GM23338 (cell line): ENCODE results near the gene DTYMK. TPM values are rescaled to one million over a fixed set of nuclear protein-coding genes. Genes with fewer than 3 reads are reported as not detected.
A peak's percentile ranks its signal among the peaks of the same experiment; 100 is the strongest.

Experiments used
- ATAC-seq: fragments of 200-7000 bp; cut with Tn5 transposase; 3 replicates; pipeline ENCODE4 v1.9.1; 2020
- DNase-seq: peaks from one replicate; pipeline ENCODE4 v3.0.0-alpha.2; 2015; ENCODE audit warnings: low spot score
- H2AFZ ChIP-seq: fragments of 200-600 bp; sonication (generic); 2 replicates; pipeline ENCODE4 v1.8.0; 2016; ENCODE audit warnings: antibody characterized with exemption, mild to moderate bottlenecking, moderate library complexity
- H3F3A ChIP-seq: fragments of 200-600 bp; sonication (generic); replicated peaks from 2 replicates; pipeline ENCODE4 v1.8.0; 2017; ENCODE audit warnings: antibody characterized with exemption, mixed run types, low read depth
- H3K27ac ChIP-seq: fragments of 200-600 bp; sonication (generic); 2 replicates; pipeline ENCODE4 v1.6.1; 2016; ENCODE audit warnings: low read depth
- H3K27me3 ChIP-seq: fragments of 200-600 bp; sonication (generic); 2 replicates; pipeline ENCODE4 v1.8.0; 2016; ENCODE audit warnings: mild to moderate bottlenecking, mixed run types, moderate library complexity; ENCODE audit not compliant: insufficient read depth
- H3K36me3 ChIP-seq: fragments of 200-600 bp; sonication (generic); 2 replicates; pipeline ENCODE4 v1.8.0; 2016; ENCODE audit warnings: mild to moderate bottlenecking; ENCODE audit not compliant: insufficient read depth
- H3K4me1 ChIP-seq: fragments of 200-600 bp; sonication (generic); 2 replicates; pipeline ENCODE4 v1.8.0; 2016; ENCODE audit warnings: mild to moderate bottlenecking, moderate library complexity; ENCODE audit not compliant: insufficient read depth
- H3K4me2 ChIP-seq: fragments of 200-600 bp; sonication (generic); 2 replicates; pipeline ENCODE4 v1.7.1; 2017; ENCODE audit warnings: mixed run types
- H3K4me3 ChIP-seq: fragments of 200-600 bp; sonication (generic); 2 replicates; pipeline ENCODE4 v1.6.1; 2016; ENCODE audit warnings: mixed run types
- H3K79me2 ChIP-seq: fragments of 200-600 bp; sonication (generic); replicated peaks from 2 replicates; pipeline ENCODE4 v1.8.0; 2017; ENCODE audit warnings: mild to moderate bottlenecking; ENCODE audit not compliant: insufficient read depth
- H3K9me2 ChIP-seq: fragments of 200-600 bp; sonication (generic); 2 replicates; pipeline ENCODE4 v1.8.0; 2017; ENCODE audit not compliant: insufficient read depth
- H4K20me1 ChIP-seq: fragments of 200-600 bp; sonication (generic); replicated peaks from 2 replicates; pipeline ENCODE4 v1.8.0; 2017; ENCODE audit warnings: mild to moderate bottlenecking; ENCODE audit not compliant: insufficient read depth
- H3K27ac Mint-ChIP-seq: 2 replicates; pipeline ENCODE4 v1.8.0; 2020; ENCODE audit warnings: inconsistent platforms, mild to moderate bottlenecking, moderate library complexity, mixed read lengths
- H3K27me3 Mint-ChIP-seq: 3 replicates; pipeline ENCODE4 v1.8.0; 2022; ENCODE audit warnings: low read depth, mild to moderate bottlenecking, moderate library complexity, mixed read lengths, inconsistent platforms; ENCODE audit not compliant: insufficient read depth, poor library complexity
- H3K36me3 Mint-ChIP-seq: 3 replicates; pipeline ENCODE4 v1.8.0; 2021; ENCODE audit warnings: low read depth, mild to moderate bottlenecking, inconsistent platforms, moderate library complexity, mixed read lengths
- H3K4me1 Mint-ChIP-seq: 3 replicates; pipeline ENCODE4 v1.8.0; 2020; ENCODE audit warnings: mild to moderate bottlenecking, inconsistent platforms, mixed read lengths
- H3K4me3 Mint-ChIP-seq: 3 replicates; pipeline ENCODE4 v1.8.0; 2021; ENCODE audit warnings: moderate library complexity, mild to moderate bottlenecking, inconsistent platforms, mixed read lengths
- H3K9me3 Mint-ChIP-seq: 3 replicates; pipeline ENCODE4 v1.8.0; 2020; ENCODE audit warnings: moderate library complexity, mild to moderate bottlenecking, inconsistent platforms, mixed read lengths
- CTCF ChIP-seq, 2 experiments: fragments of 200-600 bp in 1 of 2; sonication (generic) in 1 of 2; conservative IDR thresholded peaks; 2 replicates each; pipeline versions ENCODE4 v1.5.1 to v1.6.1; 2016 to 2017; ENCODE audit warnings: antibody characterized with exemption in 2 of 2, low read depth in 2 of 2, mild to moderate bottlenecking in 2 of 2, moderate library complexity in 1 of 2
- EZH2phosphoT487 ChIP-seq: fragments of 200-600 bp; sonication (generic); IDR thresholded peaks from one replicate; pipeline ENCODE4 v1.8.1; 2018; ENCODE audit warnings: antibody characterized with exemption; ENCODE audit not compliant: unreplicated experiment
- JUNB ChIP-seq: IDR thresholded peaks from one replicate; pipeline ENCODE4 v1.6.1; 2016; ENCODE audit warnings: antibody characterized with exemption; ENCODE audit not compliant: unreplicated experiment
- NANOG ChIP-seq: IDR thresholded peaks from 2 replicates; pipeline ENCODE4 v1.6.1; 2016; ENCODE audit warnings: antibody characterized with exemption, borderline replicate concordance
- POLR2AphosphoS5 ChIP-seq: IDR thresholded peaks from 2 replicates; pipeline ENCODE4 v1.6.1; 2016; ENCODE audit warnings: antibody characterized with exemption, low read depth
- STAT1 ChIP-seq: IDR thresholded peaks from one replicate; pipeline ENCODE4 v1.6.1; 2016; ENCODE audit warnings: antibody characterized with exemption; ENCODE audit not compliant: unreplicated experiment
- ZNF114 ChIP-seq: fragments of 250-450 bp; sonication (Bioruptor Pico); IDR thresholded peaks from 2 replicates; pipeline ENCODE4 v1.5.0; 2020; ENCODE audit warnings: mild to moderate bottlenecking, moderate library complexity
- ZNF462 ChIP-seq: fragments of 250-450 bp; sonication (Bioruptor Pico); IDR thresholded peaks from 2 replicates; pipeline ENCODE4 v1.5.0; 2020; ENCODE audit warnings: mild to moderate bottlenecking, moderate library complexity
- polyA plus RNA-seq: library from polyadenylated mRNA; unstranded; fragments of >200 nt; fragmentation: Nextera tagmentation; extraction: Ambion mirVana; gene quantifications from 2 replicates; pipeline ENCODE4 v1.2.1, GENCODE V29; 2016
- total RNA-seq: library from RNA; depleted of rRNA; stranded (reverse); fragments of >200 nt; shearing (Covaris generic); gene quantifications from 2 replicates; pipeline ENCODE4 v1.2.3, GENCODE V29; 2014
- TF ChIP-seq, protein P1 (sequence below): IDR thresholded peaks from one replicate; pipeline ENCODE4 v1.6.1; 2018; ENCODE audit warnings: antibody characterized with exemption; ENCODE audit not compliant: unreplicated experiment

DTYMK gene
- total and polyA plus RNA-seq, 2 experiments from 2014 or later: 55.4 to 65.4 TPM

DNA sequence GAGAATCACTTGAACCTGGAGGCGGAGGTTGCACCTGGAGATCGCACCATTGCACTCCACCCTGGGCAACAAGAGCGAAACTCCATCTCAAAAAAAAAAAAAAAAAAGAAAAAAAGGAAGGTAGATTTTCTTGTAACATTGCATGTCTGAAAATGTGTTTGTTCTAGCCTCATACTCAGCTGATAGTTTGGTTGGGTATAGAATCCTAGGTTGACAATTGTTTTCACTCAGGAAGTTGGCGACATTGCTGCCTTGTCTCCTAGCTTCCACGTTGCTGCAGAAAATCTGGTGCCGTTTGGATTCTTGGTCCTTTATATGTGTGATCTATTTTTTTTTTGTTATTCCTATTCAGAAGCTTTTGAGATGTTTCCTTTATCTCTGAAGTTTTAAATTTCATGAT is 19.9 kb upstream of the DTYMK start (continued):
- TF ChIP-seq ZNF462 (CRISPR knock-in tag): no peak
- no peak for TF ChIP-seq CTCF (conservative IDR thresholded peaks at IDR 0.05; ENCODE audit: low read depth in 2 of 2)
- no peak for TF ChIP-seq JUNB
- TF ChIP-seq ZNF114 (CRISPR knock-in tag): no peak

GRCh38 chr2:241703032-241703604 is 16.5 kb upstream of the DTYMK start:
- no peak overlapping the region for H3K27ac ChIP-seq
- ATAC-seq: peak; percentile 4
- H3K27ac Mint-ChIP-seq: peak overlapping the region; percentile 80; the same call in 1 of the 2 replicates
- TF ChIP-seq JUNB: no peak
- TF ChIP-seq, protein P1, sequence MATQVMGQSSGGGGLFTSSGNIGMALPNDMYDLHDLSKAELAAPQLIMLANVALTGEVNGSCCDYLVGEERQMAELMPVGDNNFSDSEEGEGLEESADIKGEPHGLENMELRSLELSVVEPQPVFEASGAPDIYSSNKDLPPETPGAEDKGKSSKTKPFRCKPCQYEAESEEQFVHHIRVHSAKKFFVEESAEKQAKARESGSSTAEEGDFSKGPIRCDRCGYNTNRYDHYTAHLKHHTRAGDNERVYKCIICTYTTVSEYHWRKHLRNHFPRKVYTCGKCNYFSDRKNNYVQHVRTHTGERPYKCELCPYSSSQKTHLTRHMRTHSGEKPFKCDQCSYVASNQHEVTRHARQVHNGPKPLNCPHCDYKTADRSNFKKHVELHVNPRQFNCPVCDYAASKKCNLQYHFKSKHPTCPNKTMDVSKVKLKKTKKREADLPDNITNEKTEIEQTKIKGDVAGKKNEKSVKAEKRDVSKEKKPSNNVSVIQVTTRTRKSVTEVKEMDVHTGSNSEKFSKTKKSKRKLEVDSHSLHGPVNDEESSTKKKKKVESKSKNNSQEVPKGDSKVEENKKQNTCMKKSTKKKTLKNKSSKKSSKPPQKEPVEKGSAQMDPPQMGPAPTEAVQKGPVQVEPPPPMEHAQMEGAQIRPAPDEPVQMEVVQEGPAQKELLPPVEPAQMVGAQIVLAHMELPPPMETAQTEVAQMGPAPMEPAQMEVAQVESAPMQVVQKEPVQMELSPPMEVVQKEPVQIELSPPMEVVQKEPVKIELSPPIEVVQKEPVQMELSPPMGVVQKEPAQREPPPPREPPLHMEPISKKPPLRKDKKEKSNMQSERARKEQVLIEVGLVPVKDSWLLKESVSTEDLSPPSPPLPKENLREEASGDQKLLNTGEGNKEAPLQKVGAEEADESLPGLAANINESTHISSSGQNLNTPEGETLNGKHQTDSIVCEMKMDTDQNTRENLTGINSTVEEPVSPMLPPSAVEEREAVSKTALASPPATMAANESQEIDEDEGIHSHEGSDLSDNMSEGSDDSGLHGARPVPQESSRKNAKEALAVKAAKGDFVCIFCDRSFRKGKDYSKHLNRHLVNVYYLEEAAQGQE: no peak
- no peak for TF ChIP-seq STAT1
- TF ChIP-seq POLR2AphosphoS5: no peak
- no peak for TF ChIP-seq EZH2phosphoT487
- TF ChIP-seq NANOG: no peak
- no peak for TF ChIP-seq CTCF (conservative IDR thresholded peaks at IDR 0.05; ENCODE audit: low read depth in 2 of 2)

More at GRCh38 chr2:241703032-241703604, 16.5 kb upstream of the DTYMK start:
- Histone ChIP-seq H2AFZ (no peak overlapping the region), H4K20me1 (no peaks in the 10 kb centered on the region; the same call in 1 of the 2 replicates), H3K27me3 (no peaks in the 10 kb centered on the region), H3K79me2 (peaks cover 28% of the 10 kb centered on the region), H3K4me2 (peak overlapping the region; percentile 90), H3K4me3 (peak overlapping the region; percentile 92), H3K9me2 (no peaks in the 10 kb centered on the region), H3F3A (no peaks in the 10 kb centered on the region), H3K36me3 (peaks cover 23% of the 10 kb centered on the region), H3K4me1 (peaks cover 7% of the 10 kb centered on the region)
- Mint-ChIP-seq H3K4me3 (peak overlapping the region; percentile 86), H3K9me3 (no peaks in the 10 kb centered on the region; the same call in 2 of the 3 replicates), H3K36me3 (peaks cover 57% of the 10 kb centered on the region), H3K27me3 (peaks cover 23% of the 10 kb centered on the region), H3K4me1 (peaks cover 13% of the 10 kb centered on the region)
- no peak for DNase-seq
